Central memory CD8-positive, alpha-beta T cell (primary cell): Measurements from ENCODE around the gene FMO4.
A peak's percentile ranks its signal among the peaks of the same experiment; 100 is the strongest.
"Not testable (repeated sequence)": the region's sequence is repeated elsewhere in the genome, so short reads cannot be mapped to it uniquely, and the experiment has no call there.

Experiments
- ATAC-seq: fragments of 150-1000 bp; cut with Tn5 transposase; replicated peaks from 2 replicates; pipeline ENCODE4 v1.10.0; 2022; ENCODE audit warnings: mild to moderate bottlenecking, moderate FRiP score, moderate number of reproducible peaks; ENCODE audit not compliant: poor library complexity, severe bottlenecking; ENCODE audit errors: extremely low read depth
- DNase-seq, 2 donors: peaks; one replicate each; pipeline ENCODE4 v3.0.0; 2021; ENCODE audit warnings: low spot score in 2 of 2
- H3K27ac Mint-ChIP-seq: one replicate; pipeline ENCODE4 v1.8.0; 2022; ENCODE audit warnings: low read depth, mild to moderate bottlenecking, moderate library complexity, mixed read lengths
- H3K27me3 Mint-ChIP-seq: one replicate; pipeline ENCODE4 v1.8.0; 2022; ENCODE audit warnings: mixed read lengths
- H3K36me3 Mint-ChIP-seq: one replicate; pipeline ENCODE4 v1.8.0; 2022; ENCODE audit warnings: mild to moderate bottlenecking, moderate library complexity, mixed read lengths; ENCODE audit not compliant: insufficient read depth
- H3K4me1 Mint-ChIP-seq: one replicate; pipeline ENCODE4 v1.8.0; 2022; ENCODE audit warnings: mixed read lengths
- H3K4me3 Mint-ChIP-seq: one replicate; pipeline ENCODE4 v1.8.0; 2022; ENCODE audit warnings: mild to moderate bottlenecking, moderate library complexity, mixed read lengths
- H3K9me3 Mint-ChIP-seq: one replicate; pipeline ENCODE4 v1.8.0; 2022; ENCODE audit warnings: mixed read lengths

FMO4 gene

GRCh38 chr1:171313835-171314320, at the start of gene FMO4:
FMO4 (plus strand) TSS chr1:171314183; CDS start chr1:171319826, 5,643 bp downstream.
- DNase-seq: peak; percentile 38 to 82
- H3K9me3 Mint-ChIP-seq: no peaks in the 10 kb centered on the region
- no peaks in the 10 kb centered on the region for H3K27me3 Mint-ChIP-seq
- no peaks in the 10 kb centered on the region for H3K36me3 Mint-ChIP-seq
- peak within 1 kb of the TSS; percentile 58 for H3K4me3 Mint-ChIP-seq
- peak within 1 kb of the TSS; percentile 85 for H3K27ac Mint-ChIP-seq
- H3K4me1 Mint-ChIP-seq: peaks cover 10% of the 10 kb centered on the region
- peak; percentile 100 for ATAC-seq

- Mint-ChIP-seq H3K36me3 (peaks cover 1% of the 10 kb centered on the region), H3K4me1 (no peaks in the 10 kb centered on the region), H3K27me3 (peaks cover 32% of the 10 kb centered on the region), H3K9me3 (no peaks in the 10 kb centered on the region), H3K27ac (no peak overlapping the region), H3K4me3 (no peak overlapping the region)
- no peak for DNase-seq
- no peak for ATAC-seq
Observed at GRCh38 chr1:171265686-171266085, 48.3 kb upstream of the FMO4 start.

GRCh38 chr1:171266930-171267329, 47.1 kb upstream of the FMO4 start:
- Mint-ChIP-seq H3K27ac (no peak overlapping the region), H3K36me3 (no peaks in the 10 kb centered on the region), H3K9me3 (no peaks in the 10 kb centered on the region), H3K27me3 (peaks cover 45% of the 10 kb centered on the region), H3K4me3 (no peak overlapping the region), H3K4me1 (no peaks in the 10 kb centered on the region)
- no peak for DNase-seq
- no peak for ATAC-seq

GRCh38 chr1:171267391-171267790, 46.6 kb upstream of the FMO4 start:
- Mint-ChIP-seq H3K27ac (no peak overlapping the region), H3K27me3 (peaks cover 49% of the 10 kb centered on the region), H3K36me3 (no peaks in the 10 kb centered on the region), H3K9me3 (no peaks in the 10 kb centered on the region), H3K4me3 (no peak overlapping the region), H3K4me1 (no peaks in the 10 kb centered on the region)
- DNase-seq (no peak), ATAC-seq (no peak)

GRCh38 chr1:171270806-171271205, 43.2 kb upstream of the FMO4 start:
- Mint-ChIP-seq H3K27me3 (peaks cover 60% of the 10 kb centered on the region), H3K4me1 (no peaks in the 10 kb centered on the region), H3K9me3 (no peaks in the 10 kb centered on the region), H3K36me3 (no peaks in the 10 kb centered on the region), H3K4me3 (no peak overlapping the region), H3K27ac (no peak overlapping the region)
- DNase-seq: no peak
- ATAC-seq: no peak

- no peak for DNase-seq
- no peak overlapping the region for H3K27ac Mint-ChIP-seq
- H3K9me3 Mint-ChIP-seq: no peaks in the 10 kb centered on the region
- H3K36me3 Mint-ChIP-seq: no peaks in the 10 kb centered on the region
- no peak overlapping the region for H3K4me3 Mint-ChIP-seq
- peaks cover 51% of the 10 kb centered on the region for H3K27me3 Mint-ChIP-seq
- H3K4me1 Mint-ChIP-seq: no peaks in the 10 kb centered on the region
- ATAC-seq: no peak
Observed at GRCh38 chr1:171277534-171277933, 36.4 kb upstream of the FMO4 start.

GRCh38 chr1:171279234-171279633, 34.7 kb upstream of the FMO4 start:
- no peaks in the 10 kb centered on the region for H3K4me1 Mint-ChIP-seq
- ATAC-seq (no peak), DNase-seq (no peak)
- H3K27me3 Mint-ChIP-seq: peaks cover 56% of the 10 kb centered on the region
- no peaks in the 10 kb centered on the region for H3K9me3 Mint-ChIP-seq
- no peak overlapping the region for H3K27ac Mint-ChIP-seq
- H3K4me3 Mint-ChIP-seq: no peak overlapping the region
- H3K36me3 Mint-ChIP-seq: no peaks in the 10 kb centered on the region

GRCh38 chr1:171279678-171280077, 34.3 kb upstream of the FMO4 start:
- H3K9me3 Mint-ChIP-seq: no peaks in the 10 kb centered on the region
- no peak overlapping the region for H3K4me3 Mint-ChIP-seq
- H3K4me1 Mint-ChIP-seq: no peaks in the 10 kb centered on the region
- H3K27me3 Mint-ChIP-seq: peaks cover 59% of the 10 kb centered on the region
- DNase-seq (no peak), ATAC-seq (no peak)
- H3K27ac Mint-ChIP-seq: no peak overlapping the region
- H3K36me3 Mint-ChIP-seq: no peaks in the 10 kb centered on the region

GRCh38 chr1:171280599-171280998, 33.4 kb upstream of the FMO4 start:
- DNase-seq (no peak), ATAC-seq (no peak)
- H3K4me1 Mint-ChIP-seq: no peaks in the 10 kb centered on the region
- no peaks in the 10 kb centered on the region for H3K36me3 Mint-ChIP-seq
- H3K27ac Mint-ChIP-seq: no peak overlapping the region
- no peaks in the 10 kb centered on the region for H3K9me3 Mint-ChIP-seq
- peaks cover 66% of the 10 kb centered on the region for H3K27me3 Mint-ChIP-seq
- no peak overlapping the region for H3K4me3 Mint-ChIP-seq

GRCh38 chr1:171286032-171286705, 27.8 kb upstream of the FMO4 start:
- no peaks in the 10 kb centered on the region for H3K4me1 Mint-ChIP-seq
- no peak overlapping the region for H3K4me3 Mint-ChIP-seq
- H3K9me3 Mint-ChIP-seq: no peaks in the 10 kb centered on the region
- no peak overlapping the region for H3K27ac Mint-ChIP-seq
- ATAC-seq (no peak), DNase-seq (no peak)
- H3K36me3 Mint-ChIP-seq: no peaks in the 10 kb centered on the region
- H3K27me3 Mint-ChIP-seq: peaks cover 59% of the 10 kb centered on the region

GRCh38 chr1:171290621-171291020, 23.4 kb upstream of the FMO4 start:
- H3K4me1 Mint-ChIP-seq: no peaks in the 10 kb centered on the region
- no peak overlapping the region for H3K4me3 Mint-ChIP-seq
- H3K9me3 Mint-ChIP-seq: no peaks in the 10 kb centered on the region
- ATAC-seq (no peak), DNase-seq (no peak)
- no peak overlapping the region for H3K27ac Mint-ChIP-seq
- peaks cover 44% of the 10 kb centered on the region for H3K27me3 Mint-ChIP-seq
- H3K36me3 Mint-ChIP-seq: no peaks in the 10 kb centered on the region

- no peaks in the 10 kb centered on the region for H3K9me3 Mint-ChIP-seq
- ATAC-seq (no peak), DNase-seq (no peak)
- peaks cover 55% of the 10 kb centered on the region for H3K27me3 Mint-ChIP-seq
- H3K36me3 Mint-ChIP-seq: no peaks in the 10 kb centered on the region
- H3K4me3 Mint-ChIP-seq: no peak overlapping the region
- no peaks in the 10 kb centered on the region for H3K4me1 Mint-ChIP-seq
- H3K27ac Mint-ChIP-seq: no peak overlapping the region
Observed at GRCh38 chr1:171292799-171293198, 21.2 kb upstream of the FMO4 start.

GRCh38 chr1:171295383-171295782, 18.6 kb upstream of the FMO4 start:
- H3K4me1 Mint-ChIP-seq, DNase-seq, H3K36me3 Mint-ChIP-seq, ATAC-seq, H3K27ac Mint-ChIP-seq, H3K4me3 Mint-ChIP-seq: not testable (repeated sequence)
- Mint-ChIP-seq H3K27me3 (peaks cover 45% of the 10 kb centered on the region), H3K9me3 (peaks cover 11% of the 10 kb centered on the region)
